Activated T-cell treated with anti-CD3 and anti-CD28 coated beads, Interleukin-2, amount 50 U/mL, for 72 hours (primary cell): ENCODE results near the gene PCDHA3. TPM values are rescaled to one million over a fixed set of nuclear protein-coding genes. Genes with fewer than 3 reads are reported as not detected.
"Not testable (repeated sequence)": the region's sequence is repeated elsewhere in the genome, so short reads cannot be mapped to it uniquely, and the experiment has no call there.

Experiments
- ATAC-seq, 2 donors: fragments of 150-1000 bp; cut with Tn5 transposase; replicated peaks in 1 of 2; 2 replicates each; pipeline ENCODE4 v1.10.0; 2021; ENCODE audit warnings: moderate library complexity in 2 of 2, mild to moderate bottlenecking in 1 of 2
- DNase-seq, 2 donors: peaks; one replicate each; pipeline ENCODE4 v3.0.0; 2021 to 2022; ENCODE audit warnings: mixed read lengths in 1 of 2
- H3K27ac Mint-ChIP-seq: one replicate; pipeline ENCODE4 v1.8.0; 2022; ENCODE audit warnings: mild to moderate bottlenecking, moderate library complexity, mixed read lengths
- H3K27me3 Mint-ChIP-seq: one replicate; pipeline ENCODE4 v1.8.0; 2022; ENCODE audit warnings: low read depth, mixed read lengths
- H3K36me3 Mint-ChIP-seq, 2 donors: one replicate each; pipeline ENCODE4 v1.8.0; 2022; ENCODE audit warnings: mixed read lengths in 2 of 2, mild to moderate bottlenecking in 1 of 2; ENCODE audit not compliant: insufficient read depth in 2 of 2
- H3K4me1 Mint-ChIP-seq: one replicate; pipeline ENCODE4 v1.8.0; 2022; ENCODE audit warnings: low read depth, mixed read lengths
- H3K4me3 Mint-ChIP-seq, 2 donors: one replicate each; pipeline ENCODE4 v1.8.0; 2022; ENCODE audit warnings: mild to moderate bottlenecking in 2 of 2, mixed read lengths in 2 of 2, moderate library complexity in 2 of 2
- H3K9me3 Mint-ChIP-seq, 2 donors: one replicate each; pipeline ENCODE4 v1.8.0; 2022; ENCODE audit warnings: mixed read lengths in 2 of 2
- total RNA-seq, 2 donors: library from RNA; stranded (reverse); gene quantifications; one replicate each; pipeline ENCODE4 v1.2.3, GENCODE V29; 2022

The PCDHA3 gene
- total RNA-seq, 2 donors from 2014 or later = not detected

DNA sequence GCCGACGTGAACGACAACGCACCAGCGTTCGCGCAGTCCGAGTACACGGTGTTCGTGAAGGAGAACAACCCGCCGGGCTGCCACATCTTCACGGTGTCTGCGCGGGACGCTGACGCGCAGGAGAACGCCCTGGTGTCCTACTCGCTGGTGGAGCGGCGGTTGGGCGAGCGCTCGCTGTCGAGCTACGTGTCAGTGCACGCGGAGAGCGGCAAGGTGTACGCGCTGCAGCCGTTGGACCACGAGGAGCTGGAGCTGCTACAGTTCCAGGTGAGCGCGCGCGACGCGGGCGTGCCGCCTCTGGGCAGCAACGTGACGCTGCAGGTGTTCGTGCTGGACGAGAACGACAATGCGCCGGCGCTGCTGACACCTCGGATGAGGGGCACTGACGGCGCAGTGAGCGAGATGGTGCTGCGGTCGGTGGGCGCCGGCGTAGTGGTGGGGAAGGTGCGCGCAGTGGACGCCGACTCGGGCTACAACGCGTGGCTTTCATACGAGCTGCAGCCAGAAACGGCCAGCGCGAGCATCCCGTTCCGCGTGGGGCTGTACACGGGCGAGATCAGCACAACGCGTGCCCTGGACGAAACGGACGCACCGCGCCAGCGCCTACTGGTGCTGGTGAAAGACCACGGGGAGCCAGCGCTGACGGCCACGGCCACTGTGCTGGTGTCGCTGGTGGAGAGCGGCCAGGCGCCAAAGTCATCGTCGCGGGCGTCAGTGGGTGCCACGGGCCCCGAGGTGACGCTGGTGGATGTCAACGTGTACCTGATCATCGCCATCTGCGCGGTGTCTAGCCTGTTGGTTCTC lies 49.2 kb downstream of the PCDHA3 start:
- not testable (repeated sequence) for H3K36me3 Mint-ChIP-seq, DNase-seq, ATAC-seq, H3K4me1 Mint-ChIP-seq, H3K9me3 Mint-ChIP-seq, H3K27ac Mint-ChIP-seq, H3K4me3 Mint-ChIP-seq
- H3K27me3 Mint-ChIP-seq = peaks cover 11% of the 10 kb centered on the region

Other genes starting within 250 kb of the PCDHA3 start
- 10 to 100 TPM; 50.8 to 61.1 TPM for gene SRA1, start 243.6 kb upstream of the PCDHA3 start, total RNA-seq
- 10 to 100 TPM; 33.8 to 38.2 TPM for gene APBB3, start 236.5 kb upstream of the PCDHA3 start, total RNA-seq
- 10 to 100 TPM; 52.7 to 69.3 TPM for gene SLC35A4, start 236.2 kb upstream of the PCDHA3 start, total RNA-seq
- under 1 TPM in 1 of 2 donors, not detected in 1; 0.41 TPM for gene CD14, start 167.9 kb upstream of the PCDHA3 start, total RNA-seq
- 10 to 100 TPM; 31.8 to 35.0 TPM for gene TMCO6, start 161.6 kb upstream of the PCDHA3 start, total RNA-seq
- gene NDUFA2, start 153.4 kb upstream of the PCDHA3 start, total RNA-seq = 10 to 100 TPM; 43.3 to 51.6 TPM
- 100 to 1,000 TPM; 121 to 129 TPM for gene IK, start 153.2 kb upstream of the PCDHA3 start, total RNA-seq
- gene WDR55, start 136.2 kb upstream of the PCDHA3 start, total RNA-seq = 10 to 100 TPM; 24.3 to 30.2 TPM
- 1 to 10 TPM; 3.7 to 4.6 TPM for gene DND1, start 127.5 kb upstream of the PCDHA3 start, total RNA-seq
- gene HARS1, start 109.7 kb upstream of the PCDHA3 start, total RNA-seq = 10 to 100 TPM; 78.4 to 85.1 TPM
- gene HARS2, start 109.6 kb upstream of the PCDHA3 start, total RNA-seq = 10 to 100 TPM; 31.2 to 31.3 TPM
- gene ZMAT2, start 100.6 kb upstream of the PCDHA3 start, total RNA-seq = 10 to 100 TPM; 44.9 to 53.7 TPM
- not detected for gene PCDHA1, start 14.9 kb upstream of the PCDHA3 start, total RNA-seq
- not detected for gene PCDHA2, start 6.2 kb upstream of the PCDHA3 start, total RNA-seq
- gene PCDHA4, start 6.0 kb downstream of the PCDHA3 start, total RNA-seq = not detected
- gene PCDHA5, start 20.6 kb downstream of the PCDHA3 start, total RNA-seq = not detected
- gene PCDHA6, start 26.9 kb downstream of the PCDHA3 start, total RNA-seq = not detected
- not detected for gene PCDHA7, start 33.2 kb downstream of the PCDHA3 start, total RNA-seq
- not detected for gene PCDHA8, start 40.1 kb downstream of the PCDHA3 start, total RNA-seq
- gene PCDHA9, start 47.3 kb downstream of the PCDHA3 start, total RNA-seq = not detected
- gene PCDHA10, start 54.8 kb downstream of the PCDHA3 start, total RNA-seq = not detected
- gene PCDHA11, start 67.9 kb downstream of the PCDHA3 start, total RNA-seq = not detected
- gene PCDHA12, start 74.3 kb downstream of the PCDHA3 start, total RNA-seq = not detected
- gene PCDHA13, start 81.1 kb downstream of the PCDHA3 start, total RNA-seq = not detected
- gene PCDHAC1, start 125.2 kb downstream of the PCDHA3 start, total RNA-seq = not detected
- not detected for gene PCDHAC2, start 165.4 kb downstream of the PCDHA3 start, total RNA-seq